ENCODE measurements around the gene CDH23.

DNA sequence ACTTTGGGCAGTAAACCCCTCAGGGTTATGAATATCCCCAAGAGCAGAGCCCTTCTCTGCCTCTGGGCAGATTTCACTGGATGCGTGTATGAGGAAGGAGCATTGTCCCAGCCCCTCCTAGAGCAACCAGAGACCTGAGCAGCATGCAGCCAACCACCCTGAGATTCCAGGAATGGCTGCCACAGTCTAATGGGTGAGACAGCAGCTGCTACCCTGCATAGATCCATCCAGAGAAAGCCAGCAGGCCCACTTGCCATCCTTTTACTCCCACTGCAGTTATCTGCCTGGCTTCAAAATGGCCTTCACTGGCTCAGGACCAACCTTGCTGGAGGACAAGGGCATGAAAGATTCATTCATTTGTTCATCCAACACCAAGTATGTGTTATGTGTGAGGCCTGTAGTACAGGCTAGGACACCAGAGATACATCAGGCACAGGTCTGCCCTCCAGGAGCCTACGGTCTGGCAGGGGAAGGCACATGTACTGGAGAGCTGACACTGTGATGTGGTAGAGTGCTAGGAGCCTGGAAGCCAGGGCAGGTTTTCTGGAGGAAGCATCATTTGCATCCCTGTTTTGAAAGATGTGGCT lies 349.0 kb downstream of the CDH23 start:
- TF ChIP-seq, protein P1, sequence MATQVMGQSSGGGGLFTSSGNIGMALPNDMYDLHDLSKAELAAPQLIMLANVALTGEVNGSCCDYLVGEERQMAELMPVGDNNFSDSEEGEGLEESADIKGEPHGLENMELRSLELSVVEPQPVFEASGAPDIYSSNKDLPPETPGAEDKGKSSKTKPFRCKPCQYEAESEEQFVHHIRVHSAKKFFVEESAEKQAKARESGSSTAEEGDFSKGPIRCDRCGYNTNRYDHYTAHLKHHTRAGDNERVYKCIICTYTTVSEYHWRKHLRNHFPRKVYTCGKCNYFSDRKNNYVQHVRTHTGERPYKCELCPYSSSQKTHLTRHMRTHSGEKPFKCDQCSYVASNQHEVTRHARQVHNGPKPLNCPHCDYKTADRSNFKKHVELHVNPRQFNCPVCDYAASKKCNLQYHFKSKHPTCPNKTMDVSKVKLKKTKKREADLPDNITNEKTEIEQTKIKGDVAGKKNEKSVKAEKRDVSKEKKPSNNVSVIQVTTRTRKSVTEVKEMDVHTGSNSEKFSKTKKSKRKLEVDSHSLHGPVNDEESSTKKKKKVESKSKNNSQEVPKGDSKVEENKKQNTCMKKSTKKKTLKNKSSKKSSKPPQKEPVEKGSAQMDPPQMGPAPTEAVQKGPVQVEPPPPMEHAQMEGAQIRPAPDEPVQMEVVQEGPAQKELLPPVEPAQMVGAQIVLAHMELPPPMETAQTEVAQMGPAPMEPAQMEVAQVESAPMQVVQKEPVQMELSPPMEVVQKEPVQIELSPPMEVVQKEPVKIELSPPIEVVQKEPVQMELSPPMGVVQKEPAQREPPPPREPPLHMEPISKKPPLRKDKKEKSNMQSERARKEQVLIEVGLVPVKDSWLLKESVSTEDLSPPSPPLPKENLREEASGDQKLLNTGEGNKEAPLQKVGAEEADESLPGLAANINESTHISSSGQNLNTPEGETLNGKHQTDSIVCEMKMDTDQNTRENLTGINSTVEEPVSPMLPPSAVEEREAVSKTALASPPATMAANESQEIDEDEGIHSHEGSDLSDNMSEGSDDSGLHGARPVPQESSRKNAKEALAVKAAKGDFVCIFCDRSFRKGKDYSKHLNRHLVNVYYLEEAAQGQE (IDR thresholded peaks at IDR 0.05; ENCODE audit: insufficient read depth in 1 of 2, low read depth in 2 of 2, low read length in 2 of 2): no peak
- TF ChIP-seq POLR2AphosphoS5 (IDR thresholded peaks at IDR 0.05; ENCODE audit: low read depth, low read length) (no peak), SIN3A (IDR thresholded peaks at IDR 0.05; ENCODE audit: borderline replicate concordance, insufficient read depth, low read length) (no peak), TAF1 (IDR thresholded peaks at IDR 0.05; ENCODE audit: borderline replicate concordance, insufficient read depth, low read length) (no peak), FOXP2 (optimal IDR thresholded peaks at IDR 0.05; ENCODE audit: borderline replicate concordance, extremely low read depth, extremely low read length, insufficient read depth) (no peak)
